ENCODE results near the gene CBX8.

CBX8 gene

DNA sequence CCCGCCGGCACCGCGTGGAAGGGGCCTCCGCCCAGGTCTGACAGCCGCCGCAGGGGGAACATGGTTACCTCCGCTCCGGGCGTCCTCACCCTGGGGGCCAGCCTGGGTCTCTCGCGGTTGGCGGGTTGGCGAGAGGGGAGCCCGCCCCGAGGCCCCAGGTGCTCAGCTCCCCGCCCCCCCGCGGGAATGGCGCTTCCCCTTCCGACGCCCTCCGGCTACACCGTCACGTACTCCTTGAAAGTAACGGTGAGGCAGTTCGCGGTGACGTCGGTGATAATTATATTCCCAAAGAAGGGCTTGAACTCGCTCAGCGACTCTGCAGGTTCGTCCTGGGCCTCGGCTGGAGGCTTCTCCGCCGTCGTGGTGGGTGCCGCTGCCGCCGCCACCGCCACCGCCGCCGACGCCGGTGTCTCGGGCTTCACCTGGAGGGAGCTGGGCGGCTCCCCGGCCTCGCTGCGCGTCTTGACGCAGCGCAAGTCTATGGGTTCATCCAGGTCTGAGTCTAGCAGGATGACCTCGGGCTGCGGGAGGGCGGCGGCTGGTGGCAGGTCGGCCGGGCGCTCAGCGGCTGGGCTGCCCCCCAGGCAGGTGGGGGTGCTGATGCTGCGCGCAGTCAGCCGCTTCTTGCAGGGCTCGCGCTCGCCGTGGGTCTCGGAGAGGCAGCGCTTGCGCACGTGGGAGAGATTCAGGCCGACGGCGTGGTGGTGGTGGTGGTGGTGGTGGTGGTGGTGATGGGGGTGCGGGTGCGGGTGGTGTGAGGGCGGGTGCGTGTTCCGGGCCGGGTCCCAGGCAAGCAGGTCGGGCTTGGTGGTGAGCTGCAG lies 37.1 kb upstream of the CBX8 start:
- CTCF ChIA-PET, result interaction anchor here (0.7 to 1.6 kb wide), 3 partner anchors 15 to 111 kb away, joined by 3 to 6 read pairs (median 3); no protein-coding TSS in a partner anchor
- POLR2A ChIA-PET, result interaction anchor here (1.1 to 2.1 kb wide), 3 partner anchors 13 to 160 kb away, joined by 4 to 6 read pairs (median 5); no protein-coding TSS in a partner anchor
- TF ChIP-seq NFRKB (IDR thresholded peaks at IDR 0.05), result no peak
- TF ChIP-seq TARDBP (IDR thresholded peaks at IDR 0.05), result no peak
- TF ChIP-seq FOXK2 (IDR thresholded peaks at IDR 0.05), result no peak
- TF ChIP-seq L3MBTL2 (conservative IDR thresholded peaks at IDR 0.05), result no peak
- no peak for TF ChIP-seq SUZ12 (IDR thresholded peaks at IDR 0.05)
- no peak for TF ChIP-seq ELF4 (IDR thresholded peaks at IDR 0.05)
- no peak for TF ChIP-seq FOXM1 (IDR thresholded peaks at IDR 0.05; ENCODE audit: borderline replicate concordance)
- TF ChIP-seq CTBP1 (IDR thresholded peaks at IDR 0.05; ENCODE audit: borderline replicate concordance), result no peak
- TF ChIP-seq ZNF384 (IDR thresholded peaks at IDR 0.05), result no peak
- no peak for TF ChIP-seq FOXA1 (IDR thresholded peaks at IDR 0.05)
- TF ChIP-seq SP1 (IDR thresholded peaks at IDR 0.05), result no peak
- TF ChIP-seq LEF1 (IDR thresholded peaks at IDR 0.05; ENCODE audit: borderline replicate concordance), result no peak
- TF ChIP-seq HDGF (IDR thresholded peaks at IDR 0.05; ENCODE audit: borderline replicate concordance), result no peak
- TF ChIP-seq PKNOX1 (IDR thresholded peaks at IDR 0.05), result no peak
- DNase-seq (ENCODE audit: extremely low spot score), result no peak

- POLR2A ChIA-PET, result interaction anchor here (1.1 to 2.1 kb wide), 3 partner anchors 12 to 161 kb away, joined by 4 to 6 read pairs (median 5); no protein-coding TSS in a partner anchor
- TF ChIP-seq HDGF (IDR thresholded peaks at IDR 0.05; ENCODE audit: borderline replicate concordance) (no peak), ARNT (IDR thresholded peaks at IDR 0.05) (no peak), SUZ12 (IDR thresholded peaks at IDR 0.05) (no peak), CTBP1 (IDR thresholded peaks at IDR 0.05; ENCODE audit: borderline replicate concordance) (no peak), FOXM1 (IDR thresholded peaks at IDR 0.05; ENCODE audit: borderline replicate concordance) (no peak), FOXK2 (IDR thresholded peaks at IDR 0.05) (no peak), ELF4 (IDR thresholded peaks at IDR 0.05) (no peak), SP1 (IDR thresholded peaks at IDR 0.05) (no peak), LEF1 (IDR thresholded peaks at IDR 0.05; ENCODE audit: borderline replicate concordance) (no peak), NFRKB (IDR thresholded peaks at IDR 0.05) (no peak), ZNF384 (IDR thresholded peaks at IDR 0.05) (no peak), FOXA1 (IDR thresholded peaks at IDR 0.05) (no peak), BHLHE40 (IDR thresholded peaks at IDR 0.05; ENCODE audit: borderline replicate concordance) (no peak), TARDBP (IDR thresholded peaks at IDR 0.05) (no peak), PKNOX1 (IDR thresholded peaks at IDR 0.05) (no peak), L3MBTL2 (conservative IDR thresholded peaks at IDR 0.05) (no peak)
- CTCF ChIA-PET, result interaction anchor here (0.6 to 0.7 kb wide), 2 partner anchors 111 to 138 kb away, joined by 3 read pairs; no protein-coding TSS in a partner anchor
- DNase-seq (ENCODE audit: extremely low spot score), result no peak
Measured at GRCh38 chr17:79833110-79833450, 36.2 kb upstream of the CBX8 start.

DNA sequence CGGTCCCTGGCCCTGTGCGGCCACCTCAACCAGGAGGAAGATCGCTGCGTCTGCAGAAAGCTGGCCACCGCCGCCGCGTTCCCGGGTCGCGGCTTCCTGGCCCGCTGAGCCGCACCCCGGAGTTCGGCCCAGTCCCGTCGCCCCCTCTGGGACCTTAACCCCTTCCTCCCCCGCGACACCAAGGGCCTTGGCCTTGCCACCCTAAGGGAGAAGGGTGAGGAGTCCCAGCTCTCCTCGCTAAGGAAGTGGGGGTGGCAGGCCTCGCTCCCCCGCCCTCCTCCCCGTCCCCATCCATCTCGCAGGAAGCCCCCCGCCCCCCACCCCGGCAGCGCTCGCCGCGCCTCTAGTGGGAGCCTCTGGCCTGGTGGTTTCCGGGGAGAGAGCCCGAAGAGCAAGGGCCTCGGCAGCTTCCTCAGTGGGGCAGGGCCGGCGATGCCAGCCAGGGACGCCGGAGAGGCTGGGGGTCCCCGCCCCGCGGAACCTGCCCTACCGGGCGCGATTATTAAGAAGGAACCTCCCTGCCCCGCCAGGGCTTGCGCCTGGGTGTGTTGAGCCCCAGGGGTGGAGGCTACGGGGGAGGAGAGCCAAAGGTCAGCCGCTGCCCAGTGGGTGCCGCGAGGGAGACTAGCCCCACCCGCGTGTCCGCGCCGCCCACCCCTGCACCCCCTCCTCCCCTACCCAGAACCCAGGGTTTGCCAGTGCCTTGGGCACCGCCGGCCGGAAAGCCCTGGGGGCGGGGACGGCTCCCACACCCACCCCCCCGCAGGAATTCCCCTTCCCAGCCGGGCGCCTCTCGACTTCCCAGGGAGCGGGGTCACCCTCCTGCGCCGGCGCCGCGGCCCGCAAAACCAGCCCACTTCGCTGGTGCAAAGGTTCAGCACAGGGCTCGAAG lies 35.6 kb upstream of the CBX8 start:
- no peak for DNase-seq (ENCODE audit: extremely low spot score)
- TF ChIP-seq FOXK2 (IDR thresholded peaks at IDR 0.05) (no peak), ZNF384 (IDR thresholded peaks at IDR 0.05) (no peak), ARNT (IDR thresholded peaks at IDR 0.05) (no peak), HDGF (IDR thresholded peaks at IDR 0.05; ENCODE audit: borderline replicate concordance) (no peak), ELF4 (IDR thresholded peaks at IDR 0.05) (no peak), TARDBP (IDR thresholded peaks at IDR 0.05) (no peak), BHLHE40 (IDR thresholded peaks at IDR 0.05; ENCODE audit: borderline replicate concordance) (no peak), SUZ12 (IDR thresholded peaks at IDR 0.05) (no peak), FOXM1 (IDR thresholded peaks at IDR 0.05; ENCODE audit: borderline replicate concordance) (no peak), CTBP1 (IDR thresholded peaks at IDR 0.05; ENCODE audit: borderline replicate concordance) (no peak), FOXA1 (IDR thresholded peaks at IDR 0.05) (no peak), LEF1 (IDR thresholded peaks at IDR 0.05; ENCODE audit: borderline replicate concordance) (no peak), L3MBTL2 (conservative IDR thresholded peaks at IDR 0.05) (no peak), SP1 (IDR thresholded peaks at IDR 0.05) (no peak), PKNOX1 (IDR thresholded peaks at IDR 0.05) (no peak), NFRKB (IDR thresholded peaks at IDR 0.05) (no peak)
- ChIA-PET CTCF (interaction anchor here (0.6 kb wide), 1 partner anchor 137 kb away, joined by 3 read pairs; no protein-coding TSS in a partner anchor), POLR2A (interaction anchor here (1.1 to 2.1 kb wide), 3 partner anchors 11 to 161 kb away, joined by 4 to 6 read pairs (median 5); no protein-coding TSS in a partner anchor)

GRCh38 chr17:79831265-79832217 lies 34.7 kb upstream of the CBX8 start:
- ChIA-PET POLR2A (interaction anchor here (4.3 kb wide), 1 partner anchor 8 kb away, joined by 25 read pairs; the partner anchor contains the start of gene CBX4), CTCF (no interaction called here)
- no peak for TF ChIP-seq CTBP1 (IDR thresholded peaks at IDR 0.05; ENCODE audit: borderline replicate concordance)
- TF ChIP-seq NFRKB (IDR thresholded peaks at IDR 0.05), result no peak
- no peak for DNase-seq (ENCODE audit: extremely low spot score)
